HepG2 (cell line): Measurements from ENCODE around the gene CLPX. TPM values are rescaled to one million over a fixed set of nuclear protein-coding genes. Genes with fewer than 3 reads are reported as not detected.

ENCODE experiments used
- AHR ChIP-seq: IDR thresholded peaks from 2 replicates; pipeline ENCODE4 v1.6.1; 2018; ENCODE audit warnings: missing genetic modification reagents, missing compliant biosample characterization
- AKAP8 ChIP-seq: sonication (generic); formaldehyde crosslinking; IDR thresholded peaks from 2 replicates; pipeline ENCODE4 v1.5.1; 2020; ENCODE audit warnings: mild to moderate bottlenecking, missing genetic modification reagents
- FOXP1 ChIP-seq, 2 experiments: fragments of 450-650 bp in 1 of 2; IDR thresholded peaks; 2 replicates each; pipeline ENCODE4 v1.6.1; 2017 to 2018; ENCODE audit warnings: antibody characterized with exemption in 1 of 2
- KAT2B ChIP-seq: fragments of 150-350 bp; IDR thresholded peaks from 2 replicates; pipeline ENCODE4 v1.6.1; 2014; ENCODE audit warnings: low read depth, low read length, borderline replicate concordance
- KAT7 ChIP-seq: IDR thresholded peaks from 2 replicates; pipeline ENCODE4 v1.6.1; 2018; ENCODE audit warnings: borderline replicate concordance, missing compliant biosample characterization
- SRY ChIP-seq: sonication (generic); formaldehyde crosslinking; IDR thresholded peaks from 2 replicates; pipeline ENCODE4 v1.8.0; 2022; ENCODE audit warnings: mild to moderate bottlenecking, missing genetic modification reagents
- SUZ12 ChIP-seq: fragments of 150-350 bp; IDR thresholded peaks from 2 replicates; pipeline ENCODE4 v1.6.1; 2014; ENCODE audit warnings: low read depth, low read length
- ZBTB25 ChIP-seq: IDR thresholded peaks from 2 replicates; pipeline ENCODE4 v1.6.1; 2018; ENCODE audit warnings: missing genetic modification reagents
- ZBTB40 ChIP-seq, 2 experiments: fragments of 450-650 bp in 1 of 2; sonication (generic) in 1 of 2; formaldehyde crosslinking in 1 of 2; IDR thresholded peaks; 2 replicates each; pipeline versions ENCODE4 v1.6.1 to v1.8.0; 2016 to 2022; ENCODE audit warnings: antibody characterized with exemption in 1 of 2, mild to moderate bottlenecking in 1 of 2, missing genetic modification reagents in 1 of 2
- ZGPAT ChIP-seq: IDR thresholded peaks from 2 replicates; pipeline ENCODE4 v1.6.1; 2016; ENCODE audit warnings: mild to moderate bottlenecking
- ZKSCAN8 ChIP-seq: IDR thresholded peaks from 2 replicates; pipeline ENCODE4 v1.6.1; 2016; ENCODE audit warnings: borderline replicate concordance, missing genetic modification reagents, missing compliant biosample characterization
- ZNF513 ChIP-seq: sonication (generic); formaldehyde crosslinking; conservative IDR thresholded peaks from 2 replicates; pipeline ENCODE4 v1.5.0; 2020; ENCODE audit warnings: missing genetic modification reagents
- polyA plus RNA-seq, 8 experiments: library from polyadenylated mRNA; depleted of rRNA in 3 of 8; stranded (reverse) in 7 of 8; unstranded in 1 of 8; fragments of >200 nt; fragmentation: Illumina TruSeq in 4 of 8; extraction: Trizol in 4 of 8; gene quantifications; 2 replicates each; pipeline versions ENCODE4 v1.2.1 to v1.2.3, GENCODE V29; 2011 to 2016; ENCODE audit warnings: low read depth in 4 of 8, missing spikeins in 1 of 8, mixed read lengths in 1 of 8; ENCODE audit not compliant: insufficient read depth in 1 of 8
- total RNA-seq, 5 experiments: library from RNA; depleted of rRNA; stranded (reverse); fragments of >200 nt; fragmentation: Illumina TruSeq; extraction: Trizol; gene quantifications; 2 replicates each; pipeline ENCODE4 v1.2.3, GENCODE V29; 2016; ENCODE audit warnings: low read depth in 1 of 5

CLPX gene
- total and polyA plus RNA-seq, 2 of the 13 experiments (the other 11 are each of a cell fraction or from before 2014, with no cell fraction given), result 33.9 to 61.3 TPM

- TF ChIP-seq ZNF513, result no peak
- no peak for TF ChIP-seq AHR (CRISPR knock-in tag)
- TF ChIP-seq KAT7, result peak; percentile 53; the same call in 1 of the 2 replicates
- peak; percentile 59; the same call in 1 of the 2 replicates for TF ChIP-seq ZBTB25 (CRISPR knock-in tag)
- TF ChIP-seq ZGPAT (CRISPR knock-in tag), result peak; percentile 58; the same call in 1 of the 2 replicates
- TF ChIP-seq FOXP1 (IDR thresholded peaks at IDR 0.05), result no peak
- peak; percentile 6; the same call in 1 of the 2 replicates for TF ChIP-seq FOXP1 (CRISPR knock-in tag; IDR thresholded peaks at IDR 0.05)
- TF ChIP-seq AKAP8, result no peak
- TF ChIP-seq ZKSCAN8 (CRISPR knock-in tag), result 0 out of 2 replicates have a peak, but pooled peaks have one; percentile 40
- TF ChIP-seq KAT2B, result no peak
- TF ChIP-seq SRY (CRISPR knock-in tag), result peak; percentile 68
- peak; percentile 56 for TF ChIP-seq SUZ12
- TF ChIP-seq ZBTB40 (IDR thresholded peaks at IDR 0.05), result no peak
- peak; percentile 83 for TF ChIP-seq ZBTB40 (CRISPR knock-in tag; IDR thresholded peaks at IDR 0.05)
These were observed at the start of gene CLPX (continued) for GRCh38 chr15:65184868-65185717.
